HG02884 (cell line): ENCODE data around the gene HACL1.
"Not testable (repeated sequence)": the region's sequence is repeated elsewhere in the genome, so short reads cannot be mapped to it uniquely, and the experiment has no call there.

ENCODE experiments used
- ATAC-seq: cut with Tn5 transposase; IDR thresholded peaks from one replicate; pipeline ENCODE4 v1.9.1; 2021; ENCODE audit warnings: mild to moderate bottlenecking, moderate library complexity; ENCODE audit not compliant: unreplicated experiment

HACL1 gene

DNA sequence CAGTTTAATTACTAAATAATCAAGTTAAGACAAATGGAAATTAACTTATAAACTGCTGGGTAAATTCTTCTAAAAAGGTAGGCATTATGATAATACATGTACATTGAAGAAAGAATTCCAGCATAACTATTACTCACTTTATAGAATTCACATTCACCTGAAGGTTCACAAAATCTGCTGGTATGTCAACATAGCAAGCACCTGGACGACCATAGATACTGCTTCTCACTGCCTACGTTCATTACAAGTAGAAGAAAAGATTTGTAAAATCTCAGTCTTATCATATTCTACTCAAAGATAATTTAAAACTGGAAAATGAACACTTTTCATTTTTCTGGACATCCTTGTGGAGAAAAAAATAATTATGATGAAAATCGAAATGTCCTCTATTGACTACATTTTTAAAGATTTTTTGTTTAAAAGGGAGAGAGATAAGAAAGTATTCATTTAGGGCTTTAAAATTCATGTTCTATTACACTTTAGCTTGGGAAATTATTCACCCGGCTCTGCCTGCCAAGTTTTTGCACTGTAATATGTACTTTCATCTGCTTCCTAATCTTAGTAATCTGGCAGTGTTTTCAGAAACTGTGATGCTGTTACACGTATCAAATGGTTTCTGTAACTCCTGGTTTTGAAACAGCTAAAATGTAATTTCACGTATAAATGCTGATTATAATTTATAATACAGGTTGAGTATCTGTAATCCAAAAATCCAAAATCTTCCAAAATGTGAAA, 16.1 kb downstream of the HACL1 start:
- no peak for ATAC-seq

DNA sequence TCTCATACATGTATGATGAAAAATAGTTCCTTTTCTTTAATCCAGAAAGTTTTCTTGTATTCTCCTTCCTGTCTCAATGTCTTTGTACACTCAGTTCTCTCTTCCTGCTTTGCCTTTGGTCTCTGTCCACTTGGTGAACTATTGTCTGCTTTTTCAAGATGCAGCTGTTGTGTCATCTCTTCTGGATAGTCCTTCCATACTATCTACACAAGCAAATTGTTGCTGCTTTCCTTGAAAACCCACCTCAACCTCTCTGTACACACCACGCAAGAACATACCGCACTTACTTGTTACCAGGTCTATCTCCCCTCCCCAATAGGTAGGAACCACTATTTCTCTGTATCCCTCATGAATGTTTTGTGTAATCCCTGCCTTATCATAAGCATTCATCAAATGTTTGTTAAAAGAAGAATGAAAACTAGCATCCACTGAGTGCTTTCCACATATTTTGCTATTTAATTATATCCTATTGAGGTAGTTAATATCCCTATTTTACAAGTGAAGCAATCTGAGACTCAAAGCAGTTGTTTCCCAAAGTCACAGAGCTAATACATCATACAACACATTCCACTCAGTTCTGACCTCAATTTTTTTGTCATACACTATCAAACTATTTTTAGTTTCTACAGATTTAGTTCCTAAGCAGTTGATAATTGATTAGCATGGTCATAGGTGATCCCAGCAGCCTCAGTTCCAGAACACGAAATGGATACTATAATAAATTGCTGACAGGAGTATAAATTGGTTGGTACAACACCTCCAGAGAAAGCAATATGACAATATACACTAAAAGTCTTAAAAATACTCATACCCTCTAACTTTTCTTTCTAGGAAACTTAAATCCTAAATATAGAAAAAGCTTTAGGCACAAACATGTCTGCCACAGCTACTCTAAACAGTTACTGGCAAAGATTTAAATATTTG, 19.6 kb downstream of the HACL1 start:
- ATAC-seq: no peak

DNA sequence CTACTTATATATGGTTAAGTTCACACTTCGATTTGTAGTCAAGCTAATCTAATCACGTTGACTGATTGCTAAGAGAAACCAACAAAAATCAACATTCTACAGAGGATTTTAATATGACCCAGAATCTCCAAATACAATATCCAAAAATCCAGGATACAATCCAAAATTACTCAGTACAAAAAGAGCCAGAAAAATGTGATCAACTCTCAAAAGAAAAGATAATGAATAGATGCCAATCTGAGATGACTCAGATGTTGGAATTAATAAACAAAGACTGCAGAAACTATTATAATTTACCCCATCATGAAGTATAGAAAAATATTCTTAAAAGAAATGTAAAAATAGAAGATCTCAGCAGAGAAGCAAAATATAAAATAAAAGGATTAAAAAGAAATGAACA, 22.3 kb downstream of the HACL1 start:
- ATAC-seq: no peak

DNA sequence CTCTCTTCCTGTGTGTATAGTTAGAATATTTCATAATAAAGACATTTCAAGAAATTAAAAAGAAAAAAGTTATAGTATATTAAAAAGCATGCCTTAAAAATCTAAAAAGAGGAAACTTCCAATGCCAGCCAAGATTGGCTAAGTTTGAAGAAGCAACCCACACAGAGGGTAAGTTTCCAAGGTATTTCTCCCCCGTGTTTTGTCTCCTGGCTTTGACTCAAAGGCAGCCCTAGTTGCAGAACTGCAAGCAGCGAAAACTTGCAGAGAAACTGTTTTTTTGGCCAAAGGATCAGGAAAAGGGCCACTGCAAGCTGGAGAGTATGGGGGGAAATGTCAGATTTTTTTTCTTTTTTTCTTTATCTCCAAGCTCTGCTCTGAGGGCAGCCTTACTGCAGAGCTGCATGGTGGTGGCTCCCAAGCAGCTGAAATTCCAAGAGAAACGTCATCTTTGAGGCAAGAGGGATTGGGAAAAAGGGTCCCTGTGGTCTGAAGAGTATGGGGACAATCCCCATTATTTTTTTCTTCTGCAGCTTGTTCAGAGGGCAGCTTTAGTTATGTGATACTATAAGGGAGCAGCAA, 23.0 kb downstream of the HACL1 start:
- ATAC-seq: no peak

DNA sequence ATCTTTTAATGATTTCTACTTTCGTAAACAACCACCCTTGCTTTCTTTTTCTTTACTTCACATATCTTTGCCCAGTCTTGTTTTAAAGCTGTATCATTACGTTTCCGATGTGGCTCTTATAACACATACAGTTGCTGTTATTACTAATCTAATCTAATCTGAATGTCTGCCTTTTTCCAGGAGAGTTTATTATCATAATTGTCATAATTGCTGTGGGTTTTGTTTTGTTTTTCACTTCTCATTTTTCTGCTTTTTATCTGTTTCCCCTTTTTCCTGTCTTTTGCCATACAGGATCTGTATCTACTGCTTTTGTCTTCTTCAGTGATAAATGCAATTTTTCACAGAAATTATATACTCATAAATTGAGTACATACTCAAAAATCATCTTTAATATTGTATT, 24.9 kb downstream of the HACL1 start:
- ATAC-seq: no peak

DNA sequence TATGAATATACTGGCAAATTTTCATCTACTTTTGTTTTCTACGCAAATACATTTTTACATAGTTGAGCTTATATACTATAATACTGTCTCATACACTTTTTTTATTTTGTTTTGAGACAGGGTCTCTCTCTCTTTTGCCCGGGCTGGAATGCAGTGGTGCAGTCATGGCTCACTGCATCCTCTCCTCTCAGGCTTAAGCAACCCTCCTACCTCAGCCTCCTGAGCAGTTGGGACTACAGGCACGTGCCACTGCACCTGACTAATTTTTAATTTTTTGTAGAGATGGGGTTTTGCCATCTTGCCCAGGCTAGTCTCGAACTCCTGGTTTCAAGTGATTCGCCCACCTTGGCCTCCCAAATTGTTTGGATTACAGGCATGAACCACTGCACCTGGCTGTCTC, 25.9 kb downstream of the HACL1 start:
- ATAC-seq: no peak

DNA sequence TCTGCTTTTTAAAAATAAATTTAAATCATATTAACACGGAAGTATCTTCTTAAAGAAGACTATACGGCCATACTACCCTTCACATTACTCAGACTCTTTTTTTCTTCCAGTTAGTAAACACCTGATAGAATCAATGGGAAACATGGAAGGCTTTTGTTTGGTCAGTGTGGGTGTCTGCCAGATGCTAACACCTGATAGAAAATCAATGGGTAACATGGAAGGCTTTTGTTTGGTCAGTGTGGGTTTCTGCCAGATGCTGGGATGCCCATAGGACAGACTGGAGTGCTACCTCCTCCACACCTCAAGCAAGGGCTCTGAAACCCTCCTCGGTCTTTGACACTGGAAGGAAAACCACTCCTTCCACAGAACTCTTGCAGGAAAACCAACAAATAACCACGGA, 29.2 kb downstream of the HACL1 start:
- no peak for ATAC-seq

DNA sequence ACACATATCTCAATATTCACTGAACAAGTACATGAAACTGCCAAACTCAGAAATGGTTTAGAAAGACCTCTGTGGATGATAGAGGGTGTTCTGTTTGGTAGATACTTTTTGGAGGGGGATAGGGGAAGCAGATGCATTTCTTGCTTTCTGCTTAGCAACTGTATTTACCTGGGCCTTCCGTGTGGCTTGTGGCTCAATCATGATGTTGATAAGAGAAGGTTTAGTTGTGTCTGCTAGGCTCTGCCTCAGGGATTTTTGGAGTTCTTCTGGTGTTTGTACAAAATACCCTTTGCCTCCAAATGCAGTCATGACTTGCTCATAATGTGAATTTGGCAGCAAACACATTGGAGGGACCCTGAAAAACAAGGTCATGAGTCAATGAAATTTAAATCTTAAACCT, 38.2 kb downstream of the HACL1 start:
- ATAC-seq: no peak

DNA sequence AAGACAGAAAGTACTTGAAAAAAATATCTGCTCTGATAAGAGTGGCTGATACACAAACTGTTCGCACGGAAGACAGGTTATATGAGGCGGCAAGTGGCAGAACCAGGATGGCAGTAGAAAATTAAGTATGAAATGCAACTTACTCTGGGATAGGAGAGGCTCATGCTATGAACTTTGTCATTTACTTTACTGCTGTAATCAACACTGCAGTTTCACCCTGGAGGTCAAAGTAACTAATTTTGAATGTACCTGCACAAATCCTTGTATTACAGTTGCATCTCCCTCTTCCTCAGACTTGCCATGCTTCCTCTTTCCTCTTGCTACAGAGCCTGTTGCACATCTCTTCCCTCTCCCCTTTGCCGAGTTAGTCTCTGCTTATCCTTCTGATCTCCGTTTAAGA, 38.8 kb downstream of the HACL1 start:
- no peak for ATAC-seq

DNA sequence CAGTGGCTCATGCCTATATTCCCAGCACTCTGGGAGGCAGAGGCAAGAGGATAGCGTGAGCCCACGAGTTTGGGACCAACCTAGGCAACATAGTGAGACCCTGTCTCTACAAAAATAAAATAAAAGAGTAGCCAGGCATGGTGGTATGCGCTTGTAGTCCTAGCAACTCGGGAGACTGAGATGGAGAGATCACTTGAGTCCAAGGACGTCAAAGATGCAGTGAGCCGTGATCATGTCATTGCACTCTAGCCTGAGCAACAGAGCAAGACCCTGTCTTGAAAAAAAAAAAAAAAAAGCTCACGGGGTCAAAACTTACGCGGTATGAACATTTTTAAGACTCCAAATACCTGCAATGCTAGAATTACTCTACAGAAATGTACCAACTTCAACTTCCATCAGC, 42.8 kb downstream of the HACL1 start:
- ATAC-seq: no peak

DNA sequence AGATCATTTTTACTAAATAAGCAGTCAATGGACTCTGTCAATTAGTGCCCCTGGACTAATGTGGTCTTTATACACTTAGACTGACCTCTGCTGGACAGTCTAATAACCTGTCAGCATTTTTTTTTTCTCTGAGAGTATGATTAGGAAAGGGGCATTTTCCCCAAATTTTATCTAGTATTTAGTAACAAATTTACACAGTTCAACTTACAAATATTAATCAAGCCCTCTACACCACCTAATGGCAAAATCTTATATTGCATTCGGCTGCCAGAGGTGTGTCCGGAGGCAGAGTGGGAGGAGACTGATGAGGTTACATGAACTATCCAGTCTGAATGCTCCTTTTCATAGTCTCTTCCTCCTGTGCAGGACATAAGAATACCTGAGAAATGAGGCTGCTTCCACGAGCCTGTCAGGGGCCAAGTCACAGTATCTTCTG, 43.8 kb downstream of the HACL1 start:
- ATAC-seq: peak; percentile 48

DNA sequence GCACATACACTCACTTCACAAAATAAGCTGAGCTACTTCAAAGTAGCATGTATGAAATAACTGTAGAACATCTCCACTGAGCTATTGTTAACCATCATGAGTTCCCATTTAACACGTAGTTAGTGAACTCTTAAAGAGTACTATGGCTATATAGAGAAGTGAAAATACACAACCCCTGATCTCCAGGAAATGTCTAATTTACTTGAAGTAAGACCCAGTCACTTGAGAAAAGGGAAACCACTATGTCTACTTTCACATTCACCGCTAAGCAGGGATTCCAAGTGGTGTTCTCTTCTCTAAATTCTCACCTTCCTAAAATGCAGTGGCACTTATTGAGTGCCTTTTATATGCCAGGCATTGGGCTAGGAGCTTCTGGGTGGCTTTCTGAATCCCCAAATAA, 44.9 kb downstream of the HACL1 start:
- ATAC-seq: peak; percentile 88

DNA sequence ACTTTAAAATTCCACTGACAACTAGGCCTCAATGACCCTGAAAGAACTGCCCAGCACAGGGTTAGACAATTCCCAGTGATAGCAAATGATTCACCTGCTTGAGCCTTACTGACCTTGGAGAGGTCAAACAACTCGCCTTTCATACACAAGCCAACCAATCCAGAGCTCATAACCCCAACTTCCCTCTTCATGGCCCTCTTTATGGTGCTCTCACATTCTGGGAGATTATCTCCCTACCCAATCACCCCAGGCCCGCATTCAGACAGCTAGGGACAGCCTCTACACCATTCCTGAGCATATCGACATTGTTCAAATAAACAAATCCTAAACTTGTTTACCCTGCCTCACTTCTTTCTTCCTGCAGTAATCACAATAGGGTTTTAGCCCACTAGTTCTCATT, 47.6 kb downstream of the HACL1 start:
- no peak for ATAC-seq

DNA sequence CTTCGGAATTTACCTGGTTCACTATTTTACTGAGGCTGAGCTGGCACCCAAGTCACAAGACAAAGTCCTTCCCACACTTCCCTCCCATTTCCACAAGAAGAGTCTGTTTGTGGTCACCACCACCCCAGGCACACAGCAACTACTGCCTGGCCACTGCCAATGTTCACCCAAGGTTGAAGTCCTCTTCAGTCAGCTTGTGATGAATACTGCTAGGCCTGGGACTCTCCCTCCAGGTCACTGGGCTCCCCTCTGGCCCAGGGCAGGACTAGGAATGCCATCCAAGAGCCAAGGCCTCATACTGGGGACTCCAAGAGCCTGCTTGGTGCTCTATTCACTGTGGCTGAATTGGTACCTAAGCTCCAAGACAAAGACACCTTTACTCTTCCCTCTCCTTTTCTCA, 49.5 kb downstream of the HACL1 start:
- no peak for ATAC-seq

DNA sequence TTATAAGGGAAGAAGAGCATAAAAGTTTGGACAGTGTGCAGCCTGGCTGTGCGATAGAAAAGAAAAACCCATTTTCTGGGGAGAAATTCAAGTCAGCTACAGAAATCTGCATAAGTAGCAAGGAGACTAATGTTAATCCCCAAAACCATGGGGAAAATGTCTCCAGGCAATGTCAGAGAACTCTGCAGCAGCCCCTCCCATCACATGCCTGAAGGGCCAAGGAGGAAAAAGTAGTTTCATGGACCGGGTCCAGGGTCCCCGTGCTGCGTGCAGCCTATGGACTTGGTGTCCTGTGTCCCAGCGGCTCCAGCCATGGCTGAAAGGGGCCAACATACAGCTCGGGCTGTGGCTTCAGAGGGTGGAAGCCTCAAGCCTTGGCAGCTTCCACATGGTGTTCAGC, 51.5 kb downstream of the HACL1 start:
- no peak for ATAC-seq

DNA sequence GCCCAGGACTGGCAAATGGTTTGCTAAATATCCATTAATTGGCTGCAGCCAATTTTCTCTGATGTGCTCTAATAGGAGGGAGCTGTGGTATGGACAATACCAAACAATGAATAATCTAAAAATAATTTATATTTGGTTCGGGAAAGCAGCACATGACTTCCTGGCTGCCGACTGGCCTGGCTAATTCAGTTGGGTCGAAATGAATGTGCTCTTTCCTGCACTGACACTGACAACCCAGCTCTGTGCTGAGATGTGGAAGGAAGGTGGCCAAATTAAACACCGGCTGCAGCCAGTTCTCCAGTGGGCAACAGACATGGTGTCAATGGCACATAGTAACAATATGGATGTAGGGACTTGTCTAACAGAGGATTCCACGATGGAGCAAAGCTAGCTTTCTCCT, 58.8 kb downstream of the HACL1 start:
- no peak for ATAC-seq

DNA sequence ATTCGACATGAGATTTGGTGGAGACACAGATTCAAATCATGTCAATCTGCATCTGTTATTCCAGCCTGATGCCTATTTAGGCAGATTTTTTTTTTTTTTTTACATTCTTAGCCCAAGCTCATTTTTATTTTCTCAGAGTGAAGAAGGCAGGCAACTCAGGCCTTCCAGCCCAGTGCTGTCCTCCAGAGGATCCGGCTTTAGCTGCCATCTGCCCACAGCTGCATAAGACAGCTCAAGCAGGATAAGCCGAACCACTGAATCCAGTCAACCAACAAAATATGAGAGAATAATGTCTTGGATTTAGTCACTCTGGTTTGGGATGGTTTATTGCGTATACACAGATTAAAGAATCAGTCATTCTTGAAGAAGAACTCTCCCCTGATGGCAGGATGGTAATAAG, 60.0 kb downstream of the HACL1 start:
- ATAC-seq: no peak

DNA sequence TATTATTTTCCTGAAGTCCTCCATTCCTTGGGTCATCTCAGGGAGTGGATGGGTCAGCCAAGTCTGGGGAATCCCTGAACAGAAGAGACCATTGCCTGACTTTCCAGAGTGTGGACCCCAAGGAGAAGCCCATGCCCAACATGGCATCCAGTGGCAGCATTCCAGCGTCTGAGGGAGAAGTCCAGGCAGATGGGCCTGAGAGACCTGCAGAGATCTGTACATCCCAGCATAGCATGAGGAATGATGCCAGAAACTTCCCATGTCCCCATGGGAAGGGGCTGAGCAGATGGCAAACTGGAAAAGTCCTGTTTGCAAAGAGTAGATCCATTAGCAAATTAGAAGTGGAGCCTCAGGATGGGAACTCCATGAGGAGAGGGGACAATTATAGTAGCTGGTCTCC, 62.3 kb downstream of the HACL1 start:
- ATAC-seq: no peak

DNA sequence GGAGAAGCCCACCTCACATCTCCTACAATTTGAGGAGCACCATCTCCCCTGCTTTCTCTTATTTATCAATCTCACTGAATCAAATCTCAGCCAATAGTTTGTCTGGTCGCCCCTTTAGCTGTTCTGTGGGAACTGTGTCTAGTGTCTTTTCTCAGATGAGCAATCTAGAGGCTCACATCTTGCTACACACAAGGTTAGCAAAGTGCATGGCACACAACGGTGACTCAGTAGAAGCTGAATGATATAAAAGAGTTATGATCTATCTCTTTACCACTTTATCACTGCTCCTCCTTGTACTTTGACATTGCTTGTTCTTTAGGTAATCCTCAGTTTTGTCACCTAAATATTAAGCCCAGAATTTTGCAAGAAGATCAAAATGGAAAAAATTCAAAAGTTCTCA, 63.0 kb downstream of the HACL1 start:
- no peak for ATAC-seq

DNA sequence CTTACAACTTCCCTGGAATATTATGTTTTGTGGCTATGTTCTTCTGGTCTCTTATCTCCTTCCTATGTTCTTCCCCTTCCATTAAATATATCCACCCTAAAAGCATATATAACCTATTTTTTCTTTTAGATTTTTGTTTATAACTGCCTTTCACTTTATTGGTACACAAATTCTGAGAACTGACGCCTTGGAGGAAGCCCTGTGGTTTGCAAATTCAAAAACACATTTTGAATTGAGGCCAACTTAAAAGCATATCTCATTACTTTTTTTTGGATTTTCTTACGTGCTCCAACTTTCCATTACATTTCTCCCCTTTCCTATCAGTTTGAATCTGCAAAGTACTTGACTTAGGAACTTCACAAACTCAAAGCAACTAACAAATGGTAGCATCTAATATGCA, 64.5 kb downstream of the HACL1 start:
- ATAC-seq: no peak

DNA sequence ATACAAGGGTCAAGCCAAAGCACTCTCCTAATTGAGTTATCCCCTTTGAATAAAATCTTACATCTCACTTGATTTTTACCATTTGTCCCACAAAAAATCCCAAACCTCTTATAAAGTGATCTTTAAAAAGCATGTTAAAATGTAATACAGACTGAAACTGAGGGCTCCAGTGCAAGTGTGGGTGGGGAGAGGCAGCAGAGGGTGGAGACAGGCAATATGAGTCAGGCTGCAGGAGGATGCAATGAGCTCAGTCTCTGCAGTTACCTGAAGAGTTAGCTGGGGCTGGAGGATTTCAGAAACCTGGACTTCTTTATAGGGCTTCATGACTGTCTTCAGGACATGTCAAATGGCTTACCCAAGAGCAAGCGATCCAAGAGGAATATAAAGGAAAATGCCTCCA, 65.6 kb downstream of the HACL1 start:
- ATAC-seq: peak; percentile 90

DNA sequence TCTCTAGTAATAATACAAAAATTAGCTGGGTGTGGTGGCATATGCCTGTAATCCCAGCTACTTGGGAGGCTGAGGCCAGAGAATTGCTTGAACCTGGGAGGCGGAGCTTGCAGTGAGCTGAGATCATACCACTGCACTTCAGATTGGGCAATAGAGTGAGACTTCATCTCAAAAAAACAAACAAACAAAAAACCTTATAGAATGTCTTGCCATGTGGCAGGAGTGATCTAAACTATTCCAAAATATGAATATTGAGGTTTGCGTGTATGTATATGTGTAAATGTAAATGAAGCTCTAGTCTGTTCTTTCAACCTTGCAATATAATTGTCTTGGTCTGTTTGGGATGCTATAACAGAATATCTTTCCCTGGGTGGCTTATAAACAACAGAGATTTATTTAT, 68.8 kb downstream of the HACL1 start:
- not testable (repeated sequence) for ATAC-seq
